WI38 (cell line): ENCODE data around the gene NEK11.

Experiments used
- H3K4me3 ChIP-seq: 2 replicates; pipeline ENCODE4 v1.5.1; 2011; ENCODE audit warnings: low read depth, mild to moderate bottlenecking, control low read depth, low read length
- TF ChIP-seq, protein P1 (sequence below): IDR thresholded peaks from 2 replicates; pipeline ENCODE4 v1.5.1; 2012; ENCODE audit warnings: low read depth, mild to moderate bottlenecking, control low read depth, low read length

NEK11 gene

DNA sequence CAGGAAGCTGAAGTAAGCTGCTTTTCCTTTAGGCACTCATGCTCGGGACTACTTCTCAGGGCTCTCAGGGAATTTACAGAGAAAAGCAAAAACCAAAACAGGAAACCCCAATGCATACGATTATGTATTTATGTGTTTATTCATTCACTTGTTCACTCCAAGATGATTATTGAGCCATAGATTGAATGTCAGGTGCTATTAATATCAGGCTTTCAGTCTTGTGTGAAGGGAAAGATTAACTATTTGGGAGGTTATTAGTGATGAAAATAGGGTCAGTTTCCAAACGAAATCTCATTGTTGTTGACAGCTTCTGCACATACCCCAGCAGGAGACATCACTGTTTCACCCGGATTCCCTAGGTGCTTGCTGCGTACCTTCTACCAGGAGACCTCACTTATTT, 135.8 kb downstream of the NEK11 start:
- H3K4me3 ChIP-seq = no peak overlapping the region
- TF ChIP-seq, protein P1, sequence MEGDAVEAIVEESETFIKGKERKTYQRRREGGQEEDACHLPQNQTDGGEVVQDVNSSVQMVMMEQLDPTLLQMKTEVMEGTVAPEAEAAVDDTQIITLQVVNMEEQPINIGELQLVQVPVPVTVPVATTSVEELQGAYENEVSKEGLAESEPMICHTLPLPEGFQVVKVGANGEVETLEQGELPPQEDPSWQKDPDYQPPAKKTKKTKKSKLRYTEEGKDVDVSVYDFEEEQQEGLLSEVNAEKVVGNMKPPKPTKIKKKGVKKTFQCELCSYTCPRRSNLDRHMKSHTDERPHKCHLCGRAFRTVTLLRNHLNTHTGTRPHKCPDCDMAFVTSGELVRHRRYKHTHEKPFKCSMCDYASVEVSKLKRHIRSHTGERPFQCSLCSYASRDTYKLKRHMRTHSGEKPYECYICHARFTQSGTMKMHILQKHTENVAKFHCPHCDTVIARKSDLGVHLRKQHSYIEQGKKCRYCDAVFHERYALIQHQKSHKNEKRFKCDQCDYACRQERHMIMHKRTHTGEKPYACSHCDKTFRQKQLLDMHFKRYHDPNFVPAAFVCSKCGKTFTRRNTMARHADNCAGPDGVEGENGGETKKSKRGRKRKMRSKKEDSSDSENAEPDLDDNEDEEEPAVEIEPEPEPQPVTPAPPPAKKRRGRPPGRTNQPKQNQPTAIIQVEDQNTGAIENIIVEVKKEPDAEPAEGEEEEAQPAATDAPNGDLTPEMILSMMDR = no peak

DNA sequence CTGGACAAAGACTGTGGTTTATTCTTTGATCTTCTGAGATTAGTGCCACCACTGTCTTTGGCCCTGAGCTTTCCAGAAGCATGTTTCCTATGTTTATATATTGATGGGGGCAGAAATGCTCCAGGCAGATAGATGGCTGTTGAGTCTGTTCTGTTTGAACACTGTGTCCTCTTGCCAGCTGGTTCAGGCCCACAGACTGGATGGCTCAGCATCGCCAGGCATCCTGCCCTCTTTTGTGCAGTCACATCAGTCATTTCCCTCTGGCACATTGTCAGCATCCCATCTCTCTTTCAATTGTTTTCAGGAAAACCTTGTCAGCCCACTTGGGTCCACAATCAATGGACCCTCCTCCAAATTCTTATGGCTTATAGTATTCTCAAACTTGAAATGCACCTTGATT, 141.2 kb downstream of the NEK11 start:
- TF ChIP-seq, protein P1 = no peak

DNA sequence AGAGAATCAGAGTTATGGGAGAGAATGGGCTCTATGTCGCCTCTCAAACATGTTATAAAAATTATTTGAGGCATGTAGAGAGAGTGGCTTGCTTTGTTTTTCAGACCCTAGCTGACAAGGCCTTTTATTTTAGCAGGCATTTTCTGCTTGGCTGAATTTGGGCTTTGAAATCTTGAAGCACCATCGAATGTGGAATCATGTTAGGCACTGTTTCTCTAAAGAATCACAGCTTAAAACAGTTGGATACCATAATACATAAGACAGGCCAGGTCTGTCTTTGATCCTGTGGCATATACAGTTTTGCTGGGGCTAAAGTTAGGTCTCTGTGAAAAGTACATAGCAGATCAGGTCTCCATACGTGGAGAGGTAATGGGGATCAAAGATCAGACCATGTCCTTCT, 142.7 kb downstream of the NEK11 start:
- H3K4me3 ChIP-seq = no peak overlapping the region
- TF ChIP-seq, protein P1 = no peak

More for the DNA sequence above, 141.2 kb downstream of the NEK11 start:
- no peak overlapping the region for H3K4me3 ChIP-seq

DNA sequence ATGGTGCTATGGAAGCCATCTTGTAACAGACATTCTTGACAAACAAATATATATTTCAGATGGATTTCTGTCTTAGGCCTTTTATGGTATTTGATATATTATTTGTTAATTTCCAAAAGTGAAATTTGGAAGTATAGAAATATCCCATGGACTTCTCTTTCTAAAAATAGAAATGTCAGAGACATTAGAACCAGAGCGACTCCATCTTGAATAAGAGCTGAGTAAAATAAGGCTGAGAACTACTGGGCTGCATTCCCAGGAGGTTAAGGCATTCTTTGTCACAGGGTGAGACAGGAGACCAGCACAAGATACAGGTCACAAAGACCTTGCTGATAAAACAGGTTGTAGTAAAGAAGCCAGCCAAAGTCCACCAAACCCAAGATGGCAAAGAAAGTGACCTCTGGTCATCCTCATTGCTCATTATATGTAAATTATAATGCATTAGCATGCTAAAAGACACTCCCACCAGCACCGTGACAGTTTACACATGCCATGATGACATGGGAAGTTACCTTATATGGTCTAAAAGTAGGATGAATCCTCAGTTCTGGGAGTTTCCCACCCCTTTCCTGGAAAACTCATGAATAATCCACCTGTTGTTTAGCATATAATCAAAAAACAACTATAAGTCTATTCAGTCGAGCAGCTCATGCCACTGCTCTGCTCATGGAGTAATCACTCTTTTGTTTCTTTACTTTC, 146.0 kb downstream of the NEK11 start:
- H3K4me3 ChIP-seq = no peak overlapping the region
- TF ChIP-seq, protein P1 = no peak

DNA sequence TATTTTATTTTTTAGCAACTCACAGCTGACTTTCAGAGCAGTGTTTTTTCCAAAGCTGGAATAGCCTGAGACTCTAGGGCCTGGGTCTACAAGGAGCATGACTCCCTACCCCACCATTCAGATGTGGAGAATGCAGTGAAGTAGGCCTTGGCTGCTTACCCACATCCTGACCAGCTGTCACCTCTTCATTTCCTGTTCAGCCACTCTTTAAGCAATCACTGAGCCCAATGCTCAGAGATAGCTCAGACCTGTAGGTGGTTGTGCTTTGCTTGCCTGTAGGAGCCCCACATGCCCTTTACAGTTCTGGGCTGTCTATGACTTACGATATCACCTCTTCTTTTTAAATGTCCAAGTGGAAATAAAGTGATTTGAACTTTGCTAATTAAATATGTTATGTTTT, 148.1 kb downstream of the NEK11 start:
- TF ChIP-seq, protein P1 = no peak
- H3K4me3 ChIP-seq = no peak overlapping the region

DNA sequence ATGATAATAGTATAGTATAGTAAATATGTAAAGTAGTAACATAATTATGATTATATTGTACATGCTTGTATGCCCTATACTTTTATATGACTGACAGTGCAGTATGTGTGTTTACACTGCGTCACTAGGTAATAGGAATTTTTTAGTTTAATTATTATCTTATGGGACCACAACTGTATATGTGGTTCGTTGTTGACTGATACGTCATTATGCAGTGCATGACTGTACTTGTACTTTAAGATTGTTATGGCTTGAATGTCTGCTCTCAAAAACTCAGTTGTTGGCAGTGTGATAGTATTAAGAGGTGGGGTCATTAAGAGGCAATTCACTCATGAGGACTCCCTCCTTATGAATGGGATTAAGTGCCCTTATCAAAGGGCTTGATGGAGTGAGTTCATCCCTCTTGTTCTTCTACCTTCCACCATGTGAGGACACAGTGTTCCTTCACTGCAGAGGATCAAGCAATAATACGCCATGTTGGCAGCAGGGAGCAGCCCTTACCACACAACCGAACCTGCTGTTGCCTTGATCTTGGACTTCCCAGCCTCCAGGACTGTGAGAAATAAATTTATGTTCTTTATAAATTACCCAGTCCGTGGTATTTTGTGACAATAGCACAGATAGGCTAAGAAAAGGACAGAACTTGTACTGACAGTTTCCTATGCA, 152.2 kb downstream of the NEK11 start:
- no peak overlapping the region for H3K4me3 ChIP-seq

DNA sequence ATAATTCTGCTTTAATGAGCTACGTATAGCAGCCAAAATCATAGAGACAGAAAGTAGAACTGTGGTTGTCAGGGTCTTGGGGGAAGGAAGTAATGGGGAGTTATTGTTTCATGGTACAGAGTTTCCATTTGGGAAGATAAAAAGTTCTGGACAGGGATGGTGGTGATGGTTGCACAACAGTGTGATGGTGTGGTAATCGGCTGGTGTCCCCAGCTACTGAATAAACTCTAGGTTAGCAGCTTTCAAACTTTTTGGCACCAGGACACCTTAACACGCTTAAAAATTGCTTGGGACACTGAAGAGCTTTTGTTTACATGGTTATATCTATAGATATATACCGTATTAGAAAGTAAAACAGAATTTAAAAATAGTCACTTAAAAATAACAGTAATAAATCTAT, 166.0 kb downstream of the NEK11 start:
- TF ChIP-seq, protein P1 = no peak

More for the DNA sequence above, 152.2 kb downstream of the NEK11 start:
- TF ChIP-seq, protein P1 = no peak

More for the DNA sequence above, 166.0 kb downstream of the NEK11 start:
- no peak overlapping the region for H3K4me3 ChIP-seq
